Lung (tissue), 12 donors: ENCODE results near the gene PAPSS2. TPM values are rescaled to one million over a fixed set of nuclear protein-coding genes. Genes with fewer than 3 reads are reported as not detected.
"Not testable (repeated sequence)": the region's sequence is repeated elsewhere in the genome, so short reads cannot be mapped to it uniquely, and the experiment has no call there.

Source experiments
- ATAC-seq: fragments of 200-7000 bp; cut with Tn5 transposase; one replicate; pipeline ENCODE4 v1.9.1; 2020; ENCODE audit warnings: moderate number of reproducible peaks; ENCODE audit not compliant: insufficient read depth, low FRiP score
- DNase-seq, 3 donors: peaks; one replicate each; pipeline ENCODE4 v3.0.0-alpha.2; 2013 to 2017
- H3K27ac ChIP-seq, 2 donors: one replicate each; pipeline ENCODE4 v1.5.1; 2013; ENCODE audit warnings: mild to moderate bottlenecking in 2 of 2, moderate library complexity in 2 of 2, control low read depth in 1 of 2, inconsistent platforms in 1 of 2, low read depth in 1 of 2, low read length in 1 of 2
- H3K27me3 ChIP-seq, 3 donors: one replicate each; pipeline ENCODE4 v1.5.1; 2013; ENCODE audit warnings: low read length in 2 of 3; ENCODE audit not compliant: control insufficient read depth in 3 of 3, insufficient read depth in 3 of 3
- H3K36me3 ChIP-seq, 4 donors: one replicate each; pipeline ENCODE4 v1.5.1; 2013; ENCODE audit warnings: low read length in 4 of 4, mild to moderate bottlenecking in 1 of 4, moderate library complexity in 1 of 4; ENCODE audit not compliant: control insufficient read depth in 4 of 4, insufficient read depth in 4 of 4
- H3K4me1 ChIP-seq, 5 donors: one replicate each; pipeline ENCODE4 v1.5.1; 2013; ENCODE audit warnings: low read length in 5 of 5, mild to moderate bottlenecking in 2 of 5, moderate library complexity in 1 of 5; ENCODE audit not compliant: control insufficient read depth in 5 of 5, insufficient read depth in 5 of 5
- H3K4me3 ChIP-seq: one replicate; pipeline ENCODE4 v1.5.1; 2013; ENCODE audit warnings: mild to moderate bottlenecking, control low read depth, moderate library complexity
- H3K9ac ChIP-seq, 2 donors: one replicate each; pipeline ENCODE4 v1.5.1; 2013; ENCODE audit warnings: low read length in 2 of 2, control low read depth in 1 of 2; ENCODE audit not compliant: insufficient read depth in 1 of 2
- H3K9me3 ChIP-seq, 4 donors: one replicate each; pipeline ENCODE4 v1.5.1; 2013; ENCODE audit warnings: low read length in 3 of 4, mild to moderate bottlenecking in 1 of 4, moderate library complexity in 1 of 4; ENCODE audit not compliant: control insufficient read depth in 4 of 4, insufficient read depth in 3 of 4
- CTCF ChIP-seq: IDR thresholded peaks from 2 replicates; pipeline ENCODE4 v1.5.1; 2012; ENCODE audit warnings: mild to moderate bottlenecking; ENCODE audit errors: control extremely low read depth, extremely low read depth
- WGBS, 2 donors: extraction: QIAGEN DNeasy Blood & Tissue Kit; methylation state at CpG; one replicate each; pipeline ENCODE4 v1.1.7; 2013; 5-methylcytosine and 5-hydroxymethylcytosine counted together
- polyA plus RNA-seq, 2 donors: library from polyadenylated mRNA; stranded (reverse); fragments of 200-250 nt; gene quantifications; one replicate each; pipeline ENCODE4 v1.2.1, GENCODE V29; 2013
- total RNA-seq, 2 donors: library from RNA; depleted of rRNA in 1 of 2; stranded (reverse); fragments of >200 nt in 1 of 2; gene quantifications; one replicate each; pipeline ENCODE4 v1.2.1, GENCODE V29; 2014 to 2021
- donor health status: control.
- donor health status: control.
- donor health status: Bipolar disorder and iron deficiency.
- donor health status: healthy.
- donor health status: DM: yes; HTN: yes; CAD: no.

The PAPSS2 gene
- total and polyA plus RNA-seq, 4 donors, result 29.0 to 107 (median 81.1) TPM

GRCh38 chr10:87734987-87735827 is 75.5 kb downstream of the PAPSS2 start:
- WGBS, 2 donors, result 41% methylated on average over 7 of the region's 7 CpGs
- TF ChIP-seq CTCF, result peak; percentile 70

GRCh38 chr10:87738253-87738652 is 78.6 kb downstream of the PAPSS2 start:
- not testable (repeated sequence) for H3K9me3 ChIP-seq, H3K4me3 ChIP-seq, H3K27ac ChIP-seq, ATAC-seq, H3K36me3 ChIP-seq, H3K4me1 ChIP-seq, DNase-seq, H3K27me3 ChIP-seq, H3K9ac ChIP-seq
- WGBS, 2 donors, result 97 to 100% methylated on average over 1 of the region's 1 CpG

More at GRCh38 chr10:87734987-87735827, 75.5 kb downstream of the PAPSS2 start:
- H3K27ac ChIP-seq, result peak overlapping the region in 1 of 2 donors; percentile 40
- ATAC-seq (peak; percentile 69), DNase-seq (peak; percentile 60 to 81 (median 80))
- H3K4me1 ChIP-seq, result peaks cover 0 to 6% (median 4%) of the 10 kb centered on the region in 5 donors
- peaks cover 0 to 5% (median 2%) of the 10 kb centered on the region in 4 donors for H3K36me3 ChIP-seq
- H3K27me3 ChIP-seq, result no peaks in the 10 kb centered on the region
- no peak overlapping the region for H3K9ac ChIP-seq
- H3K9me3 ChIP-seq, result no peaks in the 10 kb centered on the region
- H3K4me3 ChIP-seq, result no peak overlapping the region

GRCh38 chr10:87739703-87740102 is 80.0 kb downstream of the PAPSS2 start:
- H3K36me3 ChIP-seq, result peaks cover 0 to 11% (median 5%) of the 10 kb centered on the region in 4 donors
- WGBS, 2 donors, result 81 to 84% methylated on average over 4 of the region's 4 CpGs
- no peak overlapping the region for H3K27ac ChIP-seq
- TF ChIP-seq CTCF, result no peak
- ATAC-seq (no peak), DNase-seq (no peak)
- H3K9ac ChIP-seq, result no peak overlapping the region
- H3K4me1 ChIP-seq, result peaks cover 0 to 6% (median 5%) of the 10 kb centered on the region in 5 donors
- H3K4me3 ChIP-seq, result no peak overlapping the region
- no peaks in the 10 kb centered on the region for H3K27me3 ChIP-seq
- no peaks in the 10 kb centered on the region for H3K9me3 ChIP-seq

GRCh38 chr10:87740254-87740655 is 80.6 kb downstream of the PAPSS2 start:
- TF ChIP-seq CTCF, result no peak
- ATAC-seq (peak; percentile 68), DNase-seq (peak in 1 of 3 donors; percentile 30)
- Histone ChIP-seq H3K27ac (no peak overlapping the region), H3K4me3 (no peak overlapping the region), H3K27me3 (no peaks in the 10 kb centered on the region), H3K9ac (no peak overlapping the region), H3K9me3 (no peaks in the 10 kb centered on the region), H3K36me3 (peaks cover 0 to 14% (median 8%) of the 10 kb centered on the region in 4 donors), H3K4me1 (peaks cover 0 to 4% (median 0%) of the 10 kb centered on the region in 5 donors)

DNA sequence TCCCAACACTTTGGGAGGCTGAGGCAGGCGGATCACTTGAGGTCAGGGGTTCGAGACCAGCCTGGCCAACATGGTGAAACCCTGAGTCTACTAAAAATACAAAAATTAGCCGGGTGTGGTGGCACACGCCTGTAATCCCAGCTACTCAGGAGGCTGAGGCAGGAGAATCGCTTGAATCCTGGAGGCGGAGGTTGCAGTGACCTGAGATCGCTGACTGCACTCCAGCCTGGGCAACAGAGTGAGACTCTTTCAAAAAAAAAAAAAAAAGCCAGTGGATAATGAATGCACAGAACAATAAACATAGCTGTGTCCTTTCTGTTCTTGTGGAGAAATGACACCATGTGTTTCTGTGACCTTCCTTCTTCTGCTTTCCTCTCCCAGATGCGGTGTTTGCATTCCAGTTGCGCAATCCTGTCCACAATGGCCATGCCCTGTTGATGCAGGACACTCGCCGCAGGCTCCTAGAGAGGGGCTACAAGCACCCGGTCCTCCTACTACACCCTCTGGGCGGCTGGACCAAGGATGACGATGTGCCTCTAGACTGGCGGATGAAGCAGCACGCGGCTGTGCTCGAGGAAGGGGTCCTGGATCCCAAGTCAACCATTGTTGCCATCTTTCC is 83.4 kb downstream of the PAPSS2 start:
- H3K4me1 ChIP-seq, ATAC-seq: not testable (repeated sequence)
- WGBS, 2 donors, result 88% methylated on average over 18 of the region's 18 CpGs

More for the DNA sequence above, 83.4 kb downstream of the PAPSS2 start:
- not testable (repeated sequence) for H3K9ac ChIP-seq, H3K9me3 ChIP-seq, DNase-seq, H3K4me3 ChIP-seq, H3K27ac ChIP-seq, H3K27me3 ChIP-seq
- H3K36me3 ChIP-seq, result peaks cover 0 to 21% (median 13%) of the 10 kb centered on the region in 4 donors
